Activated naive CD4-positive, alpha-beta T cell treated with anti-CD3 and anti-CD28 coated beads, Interleukin-2, amount 50 U/mL, for 16 hours (primary cell): ENCODE measurements around the gene JARID2.
A peak's percentile ranks its signal among the peaks of the same experiment; 100 is the strongest.

Source experiments
- DNase-seq: peaks from one replicate; pipeline ENCODE4 v3.0.0-alpha.2; 2020

Gene JARID2

DNA sequence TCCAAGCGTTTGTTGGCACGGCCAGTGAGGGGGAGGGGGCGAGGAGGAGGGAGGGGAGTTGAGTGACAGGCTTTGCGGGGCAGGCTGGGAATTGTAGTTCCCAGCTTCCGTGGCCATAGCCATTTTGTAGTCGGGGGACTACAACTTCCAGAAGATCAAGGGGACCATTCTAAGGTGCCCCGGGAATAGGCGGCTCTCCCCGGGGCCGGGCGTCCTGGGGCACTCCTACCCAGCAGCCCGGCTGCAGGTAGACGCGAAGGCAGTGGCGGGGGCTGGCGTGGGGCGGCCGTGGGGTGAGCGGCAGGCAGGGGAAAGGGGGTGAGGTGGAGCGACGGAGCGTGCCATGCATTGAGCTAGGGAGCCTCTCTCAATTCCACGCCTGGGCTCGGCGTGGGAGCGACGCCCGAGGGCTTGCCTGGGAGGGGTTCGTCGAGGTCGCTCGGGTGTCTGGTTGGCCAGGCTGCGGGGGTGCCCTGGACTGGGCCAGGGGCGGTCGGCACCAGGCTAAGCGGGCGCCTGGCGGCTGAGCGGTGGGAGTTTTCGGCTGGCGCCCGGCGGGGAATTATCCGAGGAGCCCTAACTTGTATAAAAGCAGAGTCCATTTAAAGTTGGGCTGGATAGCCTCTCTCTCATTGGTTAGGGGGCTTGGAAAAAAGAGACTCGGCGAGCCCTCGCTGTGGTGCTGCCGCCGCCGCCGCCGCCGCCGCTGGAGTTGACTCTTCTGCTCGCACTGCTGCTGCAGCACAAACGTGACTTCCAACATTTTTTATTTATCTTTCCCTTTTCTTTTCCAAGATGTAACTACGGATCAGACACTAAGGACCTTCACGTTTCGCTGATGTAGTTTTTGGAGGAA lies at the start of gene JARID2:
TSS of gene JARID2 (plus strand) at position 709 of the 856 bp plus-strand sequence. CDS start 471 bp downstream, outside the sequence.
- peak; percentile 97 for DNase-seq

DNA sequence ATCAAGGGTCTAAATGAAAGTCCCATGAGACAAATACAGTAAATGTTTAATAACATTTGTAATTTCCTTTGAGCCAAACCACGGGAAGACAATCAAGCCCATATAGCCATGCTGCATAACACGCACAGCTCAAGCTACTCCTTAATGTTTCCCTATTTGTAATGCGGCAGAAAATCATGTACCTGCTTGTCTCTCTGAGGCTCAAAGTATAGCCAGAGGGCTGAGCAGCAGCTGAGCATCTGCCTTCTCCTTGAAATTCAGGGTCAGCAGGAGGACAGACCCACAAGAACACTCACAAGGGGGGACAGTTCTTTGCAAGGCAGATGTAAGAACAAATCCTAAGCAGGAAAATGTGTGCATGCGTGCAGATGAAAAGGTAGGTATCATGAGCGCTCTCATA lies 45.8 kb upstream of the JARID2 start:
- no peak for DNase-seq

- no peak for DNase-seq
These were observed 40.5 kb upstream of the JARID2 start for GRCh38 chr6:15205321-15205720.

GRCh38 chr6:15206887-15207286 lies 39.0 kb upstream of the JARID2 start:
- DNase-seq = no peak

- no peak for DNase-seq
These were observed 37.9 kb upstream of the JARID2 start for GRCh38 chr6:15207923-15208322.

- no peak for DNase-seq
These were observed 31.9 kb upstream of the JARID2 start for GRCh38 chr6:15213838-15214400.

DNA sequence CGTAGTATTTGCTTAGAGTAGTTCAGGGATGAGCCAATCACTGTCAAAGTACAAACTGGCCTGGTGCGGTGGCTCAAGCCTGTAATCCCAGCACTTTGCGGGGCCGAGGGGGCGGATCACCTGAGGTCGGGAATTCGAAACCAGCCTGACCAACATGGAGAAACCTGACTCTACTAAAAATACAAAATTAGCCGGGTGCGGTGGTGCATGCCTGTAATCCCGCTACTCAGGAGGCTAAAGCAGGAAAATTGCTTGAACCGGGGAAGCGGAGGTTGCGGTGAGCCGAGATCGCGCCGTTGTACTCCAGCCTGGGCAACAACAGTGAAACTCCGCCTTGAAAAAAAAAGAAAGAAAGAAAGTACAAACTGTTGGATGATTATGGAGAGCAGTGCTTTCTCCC lies 27.5 kb upstream of the JARID2 start:
- no peak for DNase-seq

DNA sequence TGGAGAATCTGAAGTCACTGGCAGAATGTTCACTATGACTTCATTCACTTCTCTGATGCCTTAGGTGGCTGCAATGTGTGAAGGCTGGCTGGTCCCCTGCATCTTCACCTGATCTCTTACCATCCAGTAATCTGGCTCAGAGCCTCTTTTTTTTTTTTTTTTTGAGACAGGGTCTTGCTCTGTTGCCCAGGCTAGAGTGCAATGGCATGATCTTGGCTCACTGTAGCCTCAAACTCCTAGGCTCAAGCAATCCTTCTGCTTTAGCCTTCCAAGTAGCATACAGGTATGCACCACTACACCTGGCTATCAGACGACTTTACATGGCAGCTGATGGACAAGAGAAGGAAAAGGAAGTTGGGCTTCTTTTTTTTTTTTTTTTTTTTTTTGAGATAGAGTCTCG lies 25.8 kb upstream of the JARID2 start:
- no peak for DNase-seq

GRCh38 chr6:15227827-15228318 lies 18.0 kb upstream of the JARID2 start:
- no peak for DNase-seq

- DNase-seq = no peak
These were observed 15.0 kb upstream of the JARID2 start for GRCh38 chr6:15230827-15231226.

DNA sequence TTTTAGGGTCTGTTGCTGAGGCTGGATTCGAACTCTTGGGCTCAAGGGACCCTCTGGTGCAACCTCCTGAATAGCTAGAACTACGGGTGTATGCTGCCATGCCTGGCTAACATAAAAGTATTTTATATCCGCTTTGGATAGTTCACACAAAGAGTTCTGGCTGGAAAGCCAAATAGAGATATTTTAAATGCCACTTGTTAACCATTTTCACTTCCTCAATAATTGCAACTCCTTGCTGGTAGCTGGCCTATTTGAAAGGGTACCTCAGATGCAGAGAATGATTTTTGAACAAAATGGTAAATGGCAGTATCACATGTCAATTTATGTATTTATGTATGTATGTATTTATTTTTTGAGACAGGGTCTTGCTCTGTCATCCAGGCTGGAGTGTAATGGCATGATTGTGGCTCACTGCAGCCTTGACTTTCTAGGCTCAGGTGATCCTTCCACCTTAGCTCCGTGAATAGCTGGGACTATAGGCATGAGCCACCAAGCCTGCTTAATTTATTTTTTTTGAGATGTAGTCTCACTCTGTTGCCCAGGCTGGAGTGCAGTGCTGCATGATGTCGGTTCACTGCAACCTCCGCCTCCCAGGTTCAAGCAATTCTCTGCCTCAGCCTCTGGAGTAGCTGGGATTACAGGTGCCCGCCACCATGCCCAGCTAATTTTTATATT lies 12.9 kb upstream of the JARID2 start:
- no peak for DNase-seq

GRCh38 chr6:15234068-15234758 lies 11.7 kb upstream of the JARID2 start:
- no peak for DNase-seq

DNA sequence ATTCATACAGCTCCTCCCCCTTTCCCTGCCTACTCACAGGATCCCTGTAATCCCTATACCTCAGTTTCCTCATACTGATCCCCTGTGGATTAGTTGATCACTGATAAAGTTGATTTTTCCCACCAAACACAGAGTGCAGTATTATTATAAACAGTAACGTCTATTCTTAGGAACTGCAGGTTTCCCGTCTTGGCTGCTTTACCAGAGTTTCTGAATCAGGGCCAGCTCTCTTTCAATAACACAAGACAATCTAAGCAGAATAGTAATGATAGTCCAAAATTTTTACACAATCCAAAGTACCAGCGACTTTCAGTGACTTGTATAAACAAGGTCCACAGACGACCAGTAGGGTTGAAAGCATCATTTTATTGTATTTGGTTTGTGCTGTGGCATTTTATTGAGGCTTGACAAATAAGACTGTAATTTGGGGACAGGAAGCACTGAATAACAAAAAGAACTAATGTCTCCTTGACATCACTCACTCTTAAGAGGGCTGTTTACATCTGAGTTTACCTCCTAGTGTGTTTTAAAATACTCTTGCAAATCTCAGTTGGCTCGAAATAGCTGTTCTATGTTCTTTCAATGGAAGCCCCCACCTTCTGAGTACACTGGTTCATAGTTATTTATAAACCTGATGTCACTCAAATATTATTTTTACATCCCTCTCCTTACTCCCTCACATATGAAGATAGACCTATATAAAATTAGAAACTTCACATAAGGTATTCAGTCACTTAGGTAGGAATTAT lies 6.1 kb upstream of the JARID2 start:
- DNase-seq = no peak

DNA sequence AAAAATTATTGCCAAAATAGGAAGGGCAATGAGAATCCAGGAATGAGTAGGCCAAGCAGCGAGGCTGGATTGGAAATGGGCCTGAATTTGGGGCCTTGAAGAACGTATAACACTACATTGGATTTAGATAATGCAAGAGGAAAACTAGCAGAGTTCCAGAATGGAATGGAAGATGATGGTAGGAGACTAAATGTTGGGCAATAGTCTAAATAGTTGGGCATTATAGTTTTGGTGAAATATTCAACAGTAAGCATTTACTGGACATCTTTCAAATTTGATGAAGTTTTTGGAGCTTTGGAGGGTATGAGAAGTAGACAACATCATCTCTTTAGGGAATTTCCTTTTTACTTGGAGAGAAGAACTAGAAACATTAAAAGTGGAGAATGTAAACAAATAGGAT lies 3.4 kb upstream of the JARID2 start:
- DNase-seq = no peak

- no peak for DNase-seq
These were observed 2.8 kb upstream of the JARID2 start for GRCh38 chr6:15242937-15243614.

- no peak for DNase-seq
These were observed 1.8 kb upstream of the JARID2 start for GRCh38 chr6:15243910-15244619.

GRCh38 chr6:15244620-15245360 lies 1.1 kb upstream of the JARID2 start:
- peak; percentile 69 for DNase-seq

DNA sequence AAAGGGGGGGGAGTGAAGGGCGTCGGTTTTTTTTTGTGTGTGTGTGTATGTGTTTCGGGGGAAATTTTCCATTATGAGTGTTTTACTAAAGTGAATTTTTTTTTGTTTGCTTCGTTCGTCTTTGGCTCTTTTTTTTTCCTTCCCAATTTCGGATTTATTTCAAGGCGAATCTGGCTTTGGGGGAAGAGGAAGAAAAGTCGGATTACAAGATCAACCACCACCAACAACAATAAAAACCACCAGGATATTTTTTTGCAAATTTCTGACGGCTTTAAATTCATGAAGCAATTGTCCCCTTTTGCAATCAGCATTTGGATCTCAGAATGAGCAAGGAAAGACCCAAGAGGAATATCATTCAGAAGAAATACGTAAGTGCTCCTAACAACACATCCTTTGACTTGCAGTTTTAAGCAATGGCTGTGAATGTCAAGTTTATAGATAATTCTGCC lies 372 bp downstream of the JARID2 start:
- no peak for DNase-seq

DNA sequence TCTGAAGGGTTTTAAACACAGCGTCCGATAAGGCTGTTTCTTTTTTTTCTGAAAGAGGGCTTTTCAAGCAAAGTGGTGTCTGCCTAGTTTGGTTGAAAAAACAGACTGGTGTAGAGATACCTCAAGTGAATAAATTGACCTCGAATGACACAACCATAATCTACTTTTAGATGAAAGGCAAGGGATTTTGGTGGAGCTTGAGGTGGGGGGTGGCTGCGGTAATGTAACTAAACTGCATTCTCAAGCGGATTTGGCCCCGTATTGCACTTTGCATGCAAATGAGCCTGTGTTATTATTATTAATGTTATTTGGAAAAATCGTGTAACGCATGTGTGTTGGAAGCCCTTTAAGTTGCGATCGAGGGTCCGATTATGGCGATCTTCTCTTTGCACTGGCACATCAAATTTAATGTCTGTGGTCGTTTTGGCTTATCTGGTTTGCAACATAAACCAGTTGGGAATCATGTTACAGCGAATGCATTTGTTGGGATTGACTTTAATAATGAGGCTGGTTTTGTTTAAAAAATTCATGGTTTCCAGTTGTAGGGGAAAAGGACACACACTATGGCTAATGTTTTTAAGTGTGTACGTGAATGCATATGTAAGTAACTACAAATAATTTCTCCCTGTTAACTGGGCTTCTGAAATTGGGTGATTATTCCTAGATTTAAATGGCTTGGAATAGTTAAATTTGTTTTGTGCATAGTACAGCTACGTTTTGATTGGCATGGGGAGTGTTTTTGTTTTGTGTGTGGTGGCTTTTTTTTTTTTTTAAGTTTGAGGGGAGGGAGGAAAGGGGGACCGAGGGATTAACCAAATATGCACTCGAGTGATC lies 1.0 kb downstream of the JARID2 start:
- DNase-seq = peak; percentile 29
